Amniotic epithelial cell (primary cell): ENCODE results near the gene SNX30.

Experiments used
- DNase-seq: peaks from one replicate; pipeline ENCODE4 v3.0.0-alpha.2; 2010; ENCODE audit warnings: low read depth

SNX30 gene

GRCh38 chr9:112752334-112753125, 2.0 kb downstream of the SNX30 start:
- no peak for DNase-seq

GRCh38 chr9:112753725-112754124, 3.2 kb downstream of the SNX30 start:
- peak; percentile 90 for DNase-seq

- DNase-seq: no peak
These were observed 4.0 kb downstream of the SNX30 start for GRCh38 chr9:112754578-112754977.

- DNase-seq: peak; percentile 13
These were observed 4.5 kb downstream of the SNX30 start for GRCh38 chr9:112755016-112755427.

GRCh38 chr9:112755675-112756074, 5.1 kb downstream of the SNX30 start:
- peak; percentile 20 for DNase-seq

GRCh38 chr9:112757282-112757883, 6.8 kb downstream of the SNX30 start:
- DNase-seq: peak; percentile 57

GRCh38 chr9:112757940-112758339, 7.4 kb downstream of the SNX30 start:
- DNase-seq: no peak

- no peak for DNase-seq
These were observed 10.3 kb downstream of the SNX30 start for GRCh38 chr9:112760821-112761220.

GRCh38 chr9:112761912-112762655, 11.5 kb downstream of the SNX30 start:
- DNase-seq: peak; percentile 81

- DNase-seq: no peak
These were observed 12.4 kb downstream of the SNX30 start for GRCh38 chr9:112762726-112763518.

- peak; percentile 91 for DNase-seq
These were observed 13.8 kb downstream of the SNX30 start for GRCh38 chr9:112764344-112764743.

- no peak for DNase-seq
These were observed 14.3 kb downstream of the SNX30 start for GRCh38 chr9:112764837-112765236.

- no peak for DNase-seq
These were observed 14.7 kb downstream of the SNX30 start for GRCh38 chr9:112765281-112765680.

GRCh38 chr9:112771359-112772214, 21.0 kb downstream of the SNX30 start:
- no peak for DNase-seq

GRCh38 chr9:112772215-112772509, 21.6 kb downstream of the SNX30 start:
- DNase-seq: no peak

GRCh38 chr9:112772551-112772950, 22.0 kb downstream of the SNX30 start:
- no peak for DNase-seq

GRCh38 chr9:112774006-112774996, 23.7 kb downstream of the SNX30 start:
- DNase-seq: peak; percentile 52

- no peak for DNase-seq
These were observed 27.4 kb downstream of the SNX30 start for GRCh38 chr9:112777914-112778313.

GRCh38 chr9:112780450-112781036, 30.0 kb downstream of the SNX30 start:
- DNase-seq: no peak

GRCh38 chr9:112782218-112782617, 31.7 kb downstream of the SNX30 start:
- no peak for DNase-seq
